Peyer's patch (tissue), 4 donors: ENCODE results near the gene C3orf33. TPM values are rescaled to one million over a fixed set of nuclear protein-coding genes. Genes with fewer than 3 reads are reported as not detected.
"Not testable (repeated sequence)": the region's sequence is repeated elsewhere in the genome, so short reads cannot be mapped to it uniquely, and the experiment has no call there.

Experiments used
- DNase-seq, 3 donors: peaks; one replicate each; pipeline ENCODE4 v3.0.0-alpha.2; 2017 to 2019
- H3K27ac ChIP-seq, 4 donors: fragments of 200-600 bp; sonication (generic); one replicate each; pipeline ENCODE4 v1.5.1; 2016 to 2019
- H3K27me3 ChIP-seq, 2 donors: fragments of 200-600 bp; sonication (generic); one replicate each; pipeline ENCODE4 v1.5.1; 2019
- H3K36me3 ChIP-seq, 3 donors: fragments of 200-600 bp; sonication (generic); one replicate each; pipeline ENCODE4 v1.5.1; 2016 to 2019
- H3K4me1 ChIP-seq, 4 donors: fragments of 200-600 bp; sonication (generic); one replicate each; pipeline ENCODE4 v1.5.1; 2016 to 2019
- H3K4me3 ChIP-seq, 4 donors: fragments of 200-600 bp; sonication (generic); 1 replicate in 3 of 4; 2 replicates in 1 of 4; pipeline ENCODE4 v1.5.1; 2016 to 2019; ENCODE audit warnings: mild to moderate bottlenecking in 1 of 4
- H3K9me3 ChIP-seq, 4 donors: fragments of 200-600 bp; sonication (generic); one replicate each; pipeline ENCODE4 v1.5.1; 2016 to 2019; ENCODE audit warnings: mild to moderate bottlenecking in 1 of 4
- CTCF ChIP-seq, 6 experiments: fragments of 450-650 bp in 4 of 6; fragments of 200-600 bp in 2 of 6; sonication (generic) in 1 of 6; IDR thresholded peaks; one replicate each; pipeline ENCODE4 v1.5.1; 2017 to 2019; ENCODE audit warnings: antibody characterized with exemption in 6 of 6, mild to moderate bottlenecking in 3 of 6, moderate library complexity in 1 of 6
- POLR2A ChIP-seq, 2 donors: fragments of 450-650 bp; IDR thresholded peaks; one replicate each; pipeline ENCODE4 v1.5.1; 2017; ENCODE audit warnings: antibody characterized with exemption in 2 of 2, mild to moderate bottlenecking in 2 of 2, moderate library complexity in 2 of 2
- total RNA-seq, 4 donors: library from RNA; depleted of rRNA; stranded (reverse); fragments of >200 nt; gene quantifications; one replicate each; pipeline ENCODE4 v1.1.0, GENCODE V29; 2016

The C3orf33 gene
- 1 to 10 TPM in 3 of 4 donors, not detected in 1; 1.9 to 5.8 (median 3.9) TPM for total RNA-seq

GRCh38 chr3:155805802-155806618 is at the start of gene C3orf33:
TSS of gene C3orf33 (minus strand) at chr3:155806278. CDS start at chr3:155806252, 26 bp downstream.
- peak; percentile 38 to 90 (median 84) for TF ChIP-seq CTCF (IDR thresholded peaks at IDR 0.05)
- no peak for TF ChIP-seq POLR2A (IDR thresholded peaks at IDR 0.05)
- Histone ChIP-seq H3K27me3 (no peaks in the 10 kb centered on the region), H3K9me3 (no peaks in the 10 kb centered on the region), H3K4me3 (peak within 1 kb of the TSS; percentile 60 to 94 (median 82)), H3K4me1 (no peaks in the 10 kb centered on the region), H3K27ac (peak within 1 kb of the TSS; percentile 44 to 76 (median 73)), H3K36me3 (no peaks in the 10 kb centered on the region)
- peak; percentile 71 to 88 (median 87) for DNase-seq

GRCh38 chr3:155854141-155854940 is 48.3 kb upstream of the C3orf33 start, which contains the start of gene SLC33A1:
TSS of gene SLC33A1 (minus strand) at chr3:155854427. CDS start at chr3:155853997, 430 bp downstream.
- H3K27ac ChIP-seq, result peak within 1 kb of the TSS; percentile 86 to 98 (median 90)
- no peaks in the 10 kb centered on the region for H3K36me3 ChIP-seq
- no peaks in the 10 kb centered on the region for H3K9me3 ChIP-seq
- peak within 1 kb of the TSS; percentile 78 to 89 (median 84) for H3K4me3 ChIP-seq
- H3K27me3 ChIP-seq, result no peaks in the 10 kb centered on the region
- no peak for TF ChIP-seq CTCF (IDR thresholded peaks at IDR 0.05)
- peak; percentile 71 to 81 for TF ChIP-seq POLR2A (IDR thresholded peaks at IDR 0.05)
- peaks cover 0 to 37% (median 13%) of the 10 kb centered on the region in 4 donors for H3K4me1 ChIP-seq
- peak; percentile 98 to 100 (median 100) for DNase-seq

- H3K4me1 ChIP-seq, result peaks cover 0 to 46% (median 13%) of the 10 kb centered on the region in 4 donors
- peak overlapping the region; percentile 78 to 89 (median 84) for H3K4me3 ChIP-seq
- H3K27me3 ChIP-seq, result no peaks in the 10 kb centered on the region
- H3K27ac ChIP-seq, result peak overlapping the region; percentile 86 to 98 (median 90)
- H3K36me3 ChIP-seq, result no peaks in the 10 kb centered on the region
- DNase-seq, result peak in 1 of 3 donors; percentile 55
- H3K9me3 ChIP-seq, result no peaks in the 10 kb centered on the region
- TF ChIP-seq CTCF (IDR thresholded peaks at IDR 0.05) (peak in 3 of 6 experiments; percentile 8 to 30 (median 26)), POLR2A (IDR thresholded peaks at IDR 0.05) (no peak)
Measured at GRCh38 chr3:155853214-155854140, 47.4 kb upstream of the C3orf33 start.

GRCh38 chr3:155852341-155852740 is 46.3 kb upstream of the C3orf33 start:
- no peak for DNase-seq
- no peak overlapping the region for H3K27ac ChIP-seq

GRCh38 chr3:155849404-155849803 is 43.3 kb upstream of the C3orf33 start:
- H3K4me3 ChIP-seq, H3K27me3 ChIP-seq, H3K9me3 ChIP-seq, DNase-seq, H3K36me3 ChIP-seq, H3K27ac ChIP-seq: not testable (repeated sequence)
- peaks cover 0 to 71% (median 15%) of the 10 kb centered on the region in 4 donors for H3K4me1 ChIP-seq

More at GRCh38 chr3:155852341-155852740, 46.3 kb upstream of the C3orf33 start:
- H3K36me3 ChIP-seq, result no peaks in the 10 kb centered on the region
- H3K9me3 ChIP-seq, result no peaks in the 10 kb centered on the region
- H3K4me1 ChIP-seq, result peaks cover 0 to 56% (median 13%) of the 10 kb centered on the region in 4 donors
- no peak for TF ChIP-seq CTCF (IDR thresholded peaks at IDR 0.05)
- no peak for TF ChIP-seq POLR2A (IDR thresholded peaks at IDR 0.05)
- no peaks in the 10 kb centered on the region for H3K27me3 ChIP-seq
- peak overlapping the region in 3 of 4 donors; percentile 78 to 85 (median 84) for H3K4me3 ChIP-seq
